Measurements from ENCODE around the gene DNAJC1. TPM values are rescaled to one million over a fixed set of nuclear protein-coding genes. Genes with fewer than 3 reads are reported as not detected.

Gene DNAJC1
- total and polyA plus RNA-seq, 4 donors = 21.2 to 48.1 (median 32.5) TPM

DNA sequence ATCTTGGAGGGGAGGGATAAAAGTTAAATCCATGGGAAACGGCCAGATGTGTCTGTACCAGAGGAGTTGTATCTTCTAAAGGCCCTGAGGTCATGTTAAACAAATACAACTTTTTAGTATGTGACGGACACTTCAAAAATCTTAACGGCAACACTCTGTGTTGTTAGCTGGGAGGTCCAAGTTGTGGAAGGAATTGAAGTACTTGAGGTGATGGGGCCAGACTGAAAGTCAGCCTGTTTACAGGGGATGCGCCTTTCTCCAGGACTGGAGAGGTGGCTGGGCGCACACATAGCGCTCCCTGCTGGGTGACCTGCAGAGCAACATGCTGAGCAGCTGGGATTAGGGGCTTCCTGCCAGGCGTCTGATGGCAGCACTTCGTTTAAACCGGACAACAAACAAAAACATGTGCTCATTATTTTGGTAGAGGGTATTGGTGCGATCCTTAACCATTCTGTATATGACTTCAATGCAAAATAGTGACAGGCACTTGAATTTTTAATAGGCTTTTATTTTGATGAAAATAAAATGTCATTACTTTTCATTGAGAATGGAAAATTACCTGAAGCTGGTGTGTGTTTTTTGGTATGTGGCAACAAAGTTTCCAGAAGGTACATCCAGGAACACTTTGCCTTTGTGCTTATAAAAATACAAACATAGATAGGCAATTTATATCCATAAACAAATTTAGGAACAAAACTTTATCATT is 271.3 kb downstream of the DNAJC1 start:
- no peak overlapping the region for H3K9ac ChIP-seq (ENCODE audit: low read depth in 1 of 2, low read length in 2 of 2)
- H3K4me3 ChIP-seq (ENCODE audit: low read depth in 1 of 3, low read length in 3 of 3) = no peak overlapping the region
- peak; percentile 56 for DNase-seq (ENCODE audit: low spot score)
- H3K27me3 ChIP-seq (ENCODE audit: control insufficient read depth in 4 of 4, insufficient read depth in 4 of 4, low read length in 3 of 4) = no peaks in the 10 kb centered on the region
- 33% methylated on average over 10 of the region's 10 CpGs for WGBS
- H3K27ac ChIP-seq (ENCODE audit: low read depth in 1 of 2, low read length in 2 of 2) = no peak overlapping the region
- H3K9me3 ChIP-seq (ENCODE audit: control insufficient read depth in 4 of 4, low read length in 3 of 4) = no peaks in the 10 kb centered on the region
- peaks cover 2 to 21% (median 15%) of the 10 kb centered on the region in 4 donors for H3K36me3 ChIP-seq (ENCODE audit: control insufficient read depth in 4 of 4, insufficient read depth in 3 of 4, low read depth in 1 of 4, low read length in 3 of 4)
- peaks cover 0 to 5% (median 1%) of the 10 kb centered on the region in 4 donors for H3K4me1 ChIP-seq (ENCODE audit: control insufficient read depth in 4 of 4, insufficient read depth in 4 of 4, low read length in 3 of 4)
- TF ChIP-seq, protein P1, sequence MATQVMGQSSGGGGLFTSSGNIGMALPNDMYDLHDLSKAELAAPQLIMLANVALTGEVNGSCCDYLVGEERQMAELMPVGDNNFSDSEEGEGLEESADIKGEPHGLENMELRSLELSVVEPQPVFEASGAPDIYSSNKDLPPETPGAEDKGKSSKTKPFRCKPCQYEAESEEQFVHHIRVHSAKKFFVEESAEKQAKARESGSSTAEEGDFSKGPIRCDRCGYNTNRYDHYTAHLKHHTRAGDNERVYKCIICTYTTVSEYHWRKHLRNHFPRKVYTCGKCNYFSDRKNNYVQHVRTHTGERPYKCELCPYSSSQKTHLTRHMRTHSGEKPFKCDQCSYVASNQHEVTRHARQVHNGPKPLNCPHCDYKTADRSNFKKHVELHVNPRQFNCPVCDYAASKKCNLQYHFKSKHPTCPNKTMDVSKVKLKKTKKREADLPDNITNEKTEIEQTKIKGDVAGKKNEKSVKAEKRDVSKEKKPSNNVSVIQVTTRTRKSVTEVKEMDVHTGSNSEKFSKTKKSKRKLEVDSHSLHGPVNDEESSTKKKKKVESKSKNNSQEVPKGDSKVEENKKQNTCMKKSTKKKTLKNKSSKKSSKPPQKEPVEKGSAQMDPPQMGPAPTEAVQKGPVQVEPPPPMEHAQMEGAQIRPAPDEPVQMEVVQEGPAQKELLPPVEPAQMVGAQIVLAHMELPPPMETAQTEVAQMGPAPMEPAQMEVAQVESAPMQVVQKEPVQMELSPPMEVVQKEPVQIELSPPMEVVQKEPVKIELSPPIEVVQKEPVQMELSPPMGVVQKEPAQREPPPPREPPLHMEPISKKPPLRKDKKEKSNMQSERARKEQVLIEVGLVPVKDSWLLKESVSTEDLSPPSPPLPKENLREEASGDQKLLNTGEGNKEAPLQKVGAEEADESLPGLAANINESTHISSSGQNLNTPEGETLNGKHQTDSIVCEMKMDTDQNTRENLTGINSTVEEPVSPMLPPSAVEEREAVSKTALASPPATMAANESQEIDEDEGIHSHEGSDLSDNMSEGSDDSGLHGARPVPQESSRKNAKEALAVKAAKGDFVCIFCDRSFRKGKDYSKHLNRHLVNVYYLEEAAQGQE (IDR thresholded peaks at IDR 0.05) = no peak
- TF ChIP-seq TAF1 (conservative IDR thresholded peaks at IDR 0.05) (no peak), HNF4G (IDR thresholded peaks at IDR 0.05) (no peak), JUND (IDR thresholded peaks at IDR 0.05) (no peak), RXRA (IDR thresholded peaks at IDR 0.05) (no peak), YY1 (IDR thresholded peaks at IDR 0.05) (no peak), GABPA (IDR thresholded peaks at IDR 0.05 in 1 of 2, conservative IDR thresholded peaks at IDR 0.05 in 1 of 2) (no peak), NR2F2 (IDR thresholded peaks at IDR 0.05) (no peak), EGR1 (IDR thresholded peaks at IDR 0.05; ENCODE audit: low read depth in 2 of 2) (no peak), FOXA1 (IDR thresholded peaks at IDR 0.05) (no peak), HNF4A (conservative IDR thresholded peaks at IDR 0.05) (peak in 1 of 2 donors; percentile 17), RAD21 (IDR thresholded peaks at IDR 0.05) (peak; percentile 86 to 94), FOXA2 (IDR thresholded peaks at IDR 0.05) (no peak), SP1 (IDR thresholded peaks at IDR 0.05) (no peak)
- TF ChIP-seq, protein P2, sequence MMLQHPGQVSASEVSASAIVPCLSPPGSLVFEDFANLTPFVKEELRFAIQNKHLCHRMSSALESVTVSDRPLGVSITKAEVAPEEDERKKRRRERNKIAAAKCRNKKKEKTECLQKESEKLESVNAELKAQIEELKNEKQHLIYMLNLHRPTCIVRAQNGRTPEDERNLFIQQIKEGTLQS (IDR thresholded peaks at IDR 0.05) = no peak
- TF ChIP-seq, protein P3, sequence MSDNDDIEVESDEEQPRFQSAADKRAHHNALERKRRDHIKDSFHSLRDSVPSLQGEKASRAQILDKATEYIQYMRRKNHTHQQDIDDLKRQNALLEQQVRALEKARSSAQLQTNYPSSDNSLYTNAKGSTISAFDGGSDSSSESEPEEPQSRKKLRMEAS (IDR thresholded peaks at IDR 0.05) = peak; percentile 6
- TF ChIP-seq, protein P4, sequence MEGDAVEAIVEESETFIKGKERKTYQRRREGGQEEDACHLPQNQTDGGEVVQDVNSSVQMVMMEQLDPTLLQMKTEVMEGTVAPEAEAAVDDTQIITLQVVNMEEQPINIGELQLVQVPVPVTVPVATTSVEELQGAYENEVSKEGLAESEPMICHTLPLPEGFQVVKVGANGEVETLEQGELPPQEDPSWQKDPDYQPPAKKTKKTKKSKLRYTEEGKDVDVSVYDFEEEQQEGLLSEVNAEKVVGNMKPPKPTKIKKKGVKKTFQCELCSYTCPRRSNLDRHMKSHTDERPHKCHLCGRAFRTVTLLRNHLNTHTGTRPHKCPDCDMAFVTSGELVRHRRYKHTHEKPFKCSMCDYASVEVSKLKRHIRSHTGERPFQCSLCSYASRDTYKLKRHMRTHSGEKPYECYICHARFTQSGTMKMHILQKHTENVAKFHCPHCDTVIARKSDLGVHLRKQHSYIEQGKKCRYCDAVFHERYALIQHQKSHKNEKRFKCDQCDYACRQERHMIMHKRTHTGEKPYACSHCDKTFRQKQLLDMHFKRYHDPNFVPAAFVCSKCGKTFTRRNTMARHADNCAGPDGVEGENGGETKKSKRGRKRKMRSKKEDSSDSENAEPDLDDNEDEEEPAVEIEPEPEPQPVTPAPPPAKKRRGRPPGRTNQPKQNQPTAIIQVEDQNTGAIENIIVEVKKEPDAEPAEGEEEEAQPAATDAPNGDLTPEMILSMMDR (IDR thresholded peaks at IDR 0.05; ENCODE audit: low read depth, low read length, missing input control) = peak; percentile 68
- TF ChIP-seq, protein P5, sequence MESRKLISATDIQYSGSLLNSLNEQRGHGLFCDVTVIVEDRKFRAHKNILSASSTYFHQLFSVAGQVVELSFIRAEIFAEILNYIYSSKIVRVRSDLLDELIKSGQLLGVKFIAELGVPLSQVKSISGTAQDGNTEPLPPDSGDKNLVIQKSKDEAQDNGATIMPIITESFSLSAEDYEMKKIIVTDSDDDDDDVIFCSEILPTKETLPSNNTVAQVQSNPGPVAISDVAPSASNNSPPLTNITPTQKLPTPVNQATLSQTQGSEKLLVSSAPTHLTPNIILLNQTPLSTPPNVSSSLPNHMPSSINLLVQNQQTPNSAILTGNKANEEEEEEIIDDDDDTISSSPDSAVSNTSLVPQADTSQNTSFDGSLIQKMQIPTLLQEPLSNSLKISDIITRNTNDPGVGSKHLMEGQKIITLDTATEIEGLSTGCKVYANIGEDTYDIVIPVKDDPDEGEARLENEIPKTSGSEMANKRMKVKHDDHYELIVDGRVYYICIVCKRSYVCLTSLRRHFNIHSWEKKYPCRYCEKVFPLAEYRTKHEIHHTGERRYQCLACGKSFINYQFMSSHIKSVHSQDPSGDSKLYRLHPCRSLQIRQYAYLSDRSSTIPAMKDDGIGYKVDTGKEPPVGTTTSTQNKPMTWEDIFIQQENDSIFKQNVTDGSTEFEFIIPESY (IDR thresholded peaks at IDR 0.05) = no peak

All from liver (tissue), 9 donors.